Large intestine (tissue), 3 donors: ENCODE measurements around the gene SERPING1. TPM values are rescaled to one million over a fixed set of nuclear protein-coding genes. Genes with fewer than 3 reads are reported as not detected.

Experiments
- DNase-seq, 2 donors: peaks; one replicate each; pipeline versions ENCODE4 v3.0.0 to v3.0.0-alpha.2; 2013
- H3K27ac ChIP-seq: one replicate; pipeline ENCODE4 v1.5.1; 2013; ENCODE audit warnings: low read length
- H3K27me3 ChIP-seq: 2 replicates; pipeline ENCODE4 v1.6.1; 2013; ENCODE audit warnings: low read length; ENCODE audit not compliant: control insufficient read depth, insufficient read depth
- H3K36me3 ChIP-seq: 2 replicates; pipeline ENCODE4 v1.6.1; 2013; ENCODE audit warnings: low read length; ENCODE audit not compliant: control insufficient read depth, insufficient read depth
- H3K4me1 ChIP-seq: one replicate; pipeline ENCODE4 v1.6.1; 2013; ENCODE audit warnings: low read length; ENCODE audit not compliant: control insufficient read depth, insufficient read depth
- H3K4me3 ChIP-seq: one replicate; pipeline ENCODE4 v1.5.1; 2013; ENCODE audit warnings: low read length
- H3K9me3 ChIP-seq: one replicate; pipeline ENCODE4 v1.6.1; 2013; ENCODE audit warnings: mild to moderate bottlenecking, low read depth, low read length, moderate library complexity; ENCODE audit not compliant: control insufficient read depth
- WGBS: methylation state at CpG from one replicate; pipeline ENCODE4 v1.1.5; 2013; ENCODE audit warnings: low lambda C conversion rate; ENCODE audit not compliant: insufficient coverage; 5-methylcytosine and 5-hydroxymethylcytosine counted together
- polyA plus RNA-seq: library from polyadenylated mRNA; unstranded; fragments of 120-200 nt; gene quantifications from one replicate; pipeline ENCODE4 v1.2.1, GENCODE V29; 2013

SERPING1 gene
- polyA plus RNA-seq, 1 donor, result 48.9 TPM

DNA sequence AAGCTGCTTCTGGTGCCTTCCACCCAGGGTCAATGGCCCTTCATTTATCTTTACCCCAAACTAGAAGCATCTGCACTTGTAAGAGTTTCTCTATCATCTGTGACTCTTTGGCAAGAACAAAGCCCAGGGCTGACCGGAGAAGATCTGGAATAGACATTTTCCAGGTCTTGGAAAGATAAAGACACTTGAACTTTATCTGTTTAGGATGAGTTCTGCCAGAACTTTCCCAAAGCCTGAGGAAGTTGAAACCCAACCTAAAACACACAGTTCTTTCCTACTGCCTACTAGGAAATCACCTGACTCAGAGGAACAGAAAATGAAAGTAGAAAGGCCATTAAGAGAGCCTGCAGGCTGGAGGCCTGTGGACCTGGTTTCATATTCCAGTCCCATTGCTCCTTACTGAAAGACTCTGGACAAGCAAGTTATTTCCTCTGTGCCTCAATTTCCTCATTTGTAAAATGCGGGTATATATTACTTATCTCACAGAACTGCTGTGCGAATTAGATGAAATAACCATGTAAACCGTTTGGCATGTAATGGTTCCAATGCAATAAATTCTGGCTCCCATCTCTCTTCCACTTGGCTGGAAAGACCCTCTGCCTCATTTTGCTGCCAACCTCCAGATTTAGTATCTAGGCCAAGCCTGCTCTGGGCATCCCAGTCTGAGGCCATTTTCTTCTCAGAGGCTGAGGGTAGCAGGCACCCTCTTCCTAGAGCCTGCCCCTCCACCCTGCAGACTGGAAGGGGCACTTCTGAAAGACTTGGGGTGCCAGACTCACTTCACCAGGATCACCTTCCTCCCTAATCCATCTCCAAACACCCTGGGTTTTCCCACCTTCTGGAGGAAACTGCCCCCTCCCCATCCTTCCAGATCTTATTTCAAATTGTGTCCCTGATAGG is 31.2 kb upstream of the SERPING1 start:
- peaks cover under 1% of the 10 kb centered on the region for H3K36me3 ChIP-seq
- DNase-seq, result peak; percentile 73 to 89
- H3K27ac ChIP-seq, result peak overlapping the region; percentile 77
- no peaks in the 10 kb centered on the region for H3K27me3 ChIP-seq
- WGBS, result no CpG with 5 or more reads among the region's 4 CpGs
- no peaks in the 10 kb centered on the region for H3K9me3 ChIP-seq
- peak overlapping the region; percentile 1 for H3K4me3 ChIP-seq
- H3K4me1 ChIP-seq, result peaks cover 11% of the 10 kb centered on the region

DNA sequence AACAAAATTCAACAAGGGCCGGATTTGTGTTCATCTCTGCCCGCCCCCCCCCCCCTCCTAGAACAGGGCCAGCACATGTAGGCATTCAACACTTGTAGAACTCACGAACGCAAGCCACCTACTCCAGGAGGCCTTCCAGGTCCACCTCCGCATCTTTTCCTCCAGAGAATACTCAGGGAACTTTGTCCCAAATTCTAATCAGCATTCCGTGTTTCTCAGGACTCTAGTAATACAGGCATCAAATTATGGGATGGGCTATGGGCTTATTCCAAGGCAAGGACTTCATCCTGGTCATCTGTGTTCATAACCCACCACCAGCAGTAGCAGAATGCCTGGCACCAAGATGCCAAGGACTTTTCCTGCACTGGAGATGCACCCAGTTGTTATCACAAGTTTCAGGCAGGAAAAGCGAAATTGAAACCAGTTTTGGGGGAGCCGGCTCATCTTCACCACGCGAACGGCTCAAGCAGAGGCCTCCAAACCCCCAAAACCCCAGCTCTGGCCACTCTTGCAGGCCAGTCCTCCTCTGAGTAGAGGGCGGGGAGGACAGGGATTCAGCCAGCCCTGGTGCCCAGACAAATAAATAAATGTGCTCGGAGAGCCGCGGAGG is 30.5 kb upstream of the SERPING1 start:
- peaks cover 11% of the 10 kb centered on the region for H3K4me1 ChIP-seq
- no peaks in the 10 kb centered on the region for H3K36me3 ChIP-seq
- H3K27me3 ChIP-seq, result no peaks in the 10 kb centered on the region
- peak overlapping the region; percentile 77 for H3K27ac ChIP-seq
- peak overlapping the region; percentile 94 for H3K4me3 ChIP-seq
- H3K9me3 ChIP-seq, result no peaks in the 10 kb centered on the region
- DNase-seq, result peak in 1 of 2 donors; percentile 55
- WGBS, result no CpG with 5 or more reads among the region's 15 CpGs

DNA sequence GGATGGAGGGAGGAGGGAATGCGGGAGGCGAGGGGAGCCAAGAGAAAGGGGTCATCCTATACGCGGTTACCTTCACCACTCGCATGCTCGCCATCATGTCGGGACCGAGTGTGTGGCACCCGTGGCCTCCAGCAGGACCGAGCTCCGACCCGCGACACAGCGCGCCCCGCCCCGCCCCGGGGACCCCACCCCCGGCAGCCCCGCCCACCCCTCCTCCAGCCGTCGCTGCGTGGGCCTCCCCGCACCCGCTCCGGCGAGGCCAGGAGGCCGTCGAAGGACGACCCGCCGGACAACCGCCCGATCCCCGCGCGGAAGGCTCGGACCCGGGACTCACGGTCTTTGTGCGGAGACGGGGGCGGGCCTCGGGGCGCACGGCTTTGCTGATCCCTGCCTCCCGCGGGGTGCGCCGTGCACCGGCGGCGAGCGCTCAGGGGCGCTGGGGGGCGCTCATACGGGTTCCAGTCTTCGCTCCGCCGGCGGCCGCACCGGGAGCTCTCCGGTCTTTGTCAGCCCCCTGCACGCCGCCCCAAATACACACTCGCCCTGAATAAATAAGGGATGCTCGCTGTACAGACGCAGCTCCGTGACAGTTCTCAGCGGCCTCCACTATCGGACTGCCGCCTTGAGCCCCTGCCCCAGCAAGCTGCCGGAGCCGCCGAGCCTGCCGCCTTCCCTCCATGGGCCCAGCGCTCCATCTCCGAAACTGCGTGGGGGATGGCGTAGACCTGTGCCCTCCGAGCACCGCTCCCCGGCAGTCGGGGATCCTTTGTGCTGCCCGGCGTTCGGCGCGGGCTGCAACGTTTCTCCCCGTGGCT is 29.8 kb upstream of the SERPING1 start, which contains the start of gene UBE2L6:
Gene UBE2L6, minus strand, starts transcription at position 158 of the 815 bp plus-strand sequence. Its CDS starts 61 bp downstream, at position 97.
- Histone ChIP-seq H3K4me1 (peaks cover 11% of the 10 kb centered on the region), H3K36me3 (no peaks in the 10 kb centered on the region), H3K27ac (peak within 1 kb of the TSS; percentile 77), H3K4me3 (peak within 1 kb of the TSS; percentile 94), H3K27me3 (no peaks in the 10 kb centered on the region), H3K9me3 (no peaks in the 10 kb centered on the region)
- no CpG with 5 or more reads among the region's 92 CpGs for WGBS
- DNase-seq, result peak; percentile 66 to 77

GRCh38 chr11:57568330-57568766 is 29.1 kb upstream of the SERPING1 start:
- no peak for DNase-seq
- 90% methylated on average over 2 of the region's 6 CpGs for WGBS
- peak overlapping the region; percentile 94 for H3K4me3 ChIP-seq
- H3K4me1 ChIP-seq, result peaks cover 11% of the 10 kb centered on the region
- H3K27me3 ChIP-seq, result no peaks in the 10 kb centered on the region
- H3K36me3 ChIP-seq, result no peaks in the 10 kb centered on the region
- H3K27ac ChIP-seq, result peak overlapping the region; percentile 77
- no peaks in the 10 kb centered on the region for H3K9me3 ChIP-seq

GRCh38 chr11:57571606-57572005 is 25.9 kb upstream of the SERPING1 start:
- Histone ChIP-seq H3K4me3 (no peak overlapping the region), H3K27me3 (no peaks in the 10 kb centered on the region), H3K36me3 (no peaks in the 10 kb centered on the region), H3K4me1 (peaks cover 7% of the 10 kb centered on the region), H3K9me3 (no peaks in the 10 kb centered on the region), H3K27ac (no peak overlapping the region)
- DNase-seq, result no peak
- no CpG with 5 or more reads among the region's 2 CpGs for WGBS

DNA sequence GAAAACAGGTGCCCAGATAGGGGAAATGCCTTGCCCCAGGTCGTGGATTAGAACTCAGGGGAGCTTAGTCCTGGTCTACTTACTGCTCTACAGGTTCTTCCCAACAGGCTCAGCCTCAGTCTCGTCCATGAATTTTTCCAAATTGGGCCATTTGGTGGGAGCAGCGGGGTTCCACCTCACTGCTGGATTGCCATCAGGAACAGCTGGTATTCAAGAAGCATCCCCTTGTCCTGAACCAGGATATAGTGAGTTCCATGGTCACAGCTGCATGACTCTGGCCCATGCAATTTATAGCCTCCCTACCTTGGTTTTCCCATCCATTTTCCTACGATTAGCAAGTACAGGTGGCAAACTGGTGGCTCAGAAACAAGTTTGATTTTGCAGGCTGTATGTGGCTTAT is 23.4 kb upstream of the SERPING1 start:
- Histone ChIP-seq H3K27ac (no peak overlapping the region), H3K27me3 (no peaks in the 10 kb centered on the region), H3K4me3 (no peak overlapping the region), H3K36me3 (no peaks in the 10 kb centered on the region), H3K4me1 (no peaks in the 10 kb centered on the region), H3K9me3 (no peaks in the 10 kb centered on the region)
- no peak for DNase-seq
- no CpG with 5 or more reads among the region's 4 CpGs for WGBS

GRCh38 chr11:57584341-57584740 is 13.1 kb upstream of the SERPING1 start:
- H3K27ac ChIP-seq, result no peak overlapping the region
- H3K9me3 ChIP-seq, result no peaks in the 10 kb centered on the region
- 40% methylated on average over 1 of the region's 9 CpGs for WGBS
- no peak overlapping the region for H3K4me3 ChIP-seq
- H3K36me3 ChIP-seq, result no peaks in the 10 kb centered on the region
- H3K4me1 ChIP-seq, result no peaks in the 10 kb centered on the region
- H3K27me3 ChIP-seq, result no peaks in the 10 kb centered on the region
- DNase-seq, result no peak

- Histone ChIP-seq H3K4me3 (no peak overlapping the region), H3K27ac (no peak overlapping the region), H3K9me3 (no peaks in the 10 kb centered on the region), H3K27me3 (no peaks in the 10 kb centered on the region), H3K36me3 (no peaks in the 10 kb centered on the region), H3K4me1 (no peaks in the 10 kb centered on the region)
- no peak for DNase-seq
These were observed 12.2 kb upstream of the SERPING1 start for GRCh38 chr11:57585301-57585700.

DNA sequence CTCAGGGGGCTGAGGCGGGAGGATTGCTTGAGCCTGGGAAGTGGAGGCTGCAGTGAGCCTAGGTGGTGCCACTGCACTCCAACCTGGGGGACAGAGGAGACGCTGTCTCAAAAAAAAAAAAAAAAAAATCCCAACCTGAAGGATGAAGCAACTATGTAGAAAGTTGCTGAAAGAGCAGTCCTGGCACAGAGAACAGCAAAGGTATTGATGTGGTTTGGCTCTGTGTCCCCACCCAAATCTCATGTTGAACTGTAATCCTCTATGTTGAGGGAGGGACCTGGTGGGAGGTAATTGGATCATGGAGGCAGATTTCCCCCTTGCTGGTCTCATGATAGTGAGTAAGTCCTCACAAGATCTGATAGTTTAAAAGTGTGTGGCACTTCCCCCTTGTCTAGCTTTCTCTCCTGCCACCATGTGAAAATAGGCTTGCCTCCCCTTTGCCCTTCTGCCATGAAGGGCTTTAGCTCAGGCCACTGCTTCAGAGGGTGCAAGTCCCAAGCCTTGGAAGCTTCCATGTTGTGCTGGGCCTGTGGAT is 10.7 kb upstream of the SERPING1 start:
- Histone ChIP-seq H3K36me3 (no peaks in the 10 kb centered on the region), H3K27me3 (no peaks in the 10 kb centered on the region), H3K4me1 (no peaks in the 10 kb centered on the region), H3K4me3 (no peak overlapping the region), H3K27ac (no peak overlapping the region), H3K9me3 (no peaks in the 10 kb centered on the region)
- no peak for DNase-seq
- WGBS, result no CpG with 5 or more reads among the region's 2 CpGs
